Measurements from ENCODE around the gene BACH2.
A peak's percentile ranks its signal among the peaks of the same experiment; 100 is the strongest.
"Not testable (repeated sequence)": the region's sequence is repeated elsewhere in the genome, so short reads cannot be mapped to it uniquely, and the experiment has no call there.

Gene BACH2

GRCh38 chr6:90233213-90233612 lies 63.4 kb downstream of the BACH2 start:
- no peak for DNase-seq

DNA sequence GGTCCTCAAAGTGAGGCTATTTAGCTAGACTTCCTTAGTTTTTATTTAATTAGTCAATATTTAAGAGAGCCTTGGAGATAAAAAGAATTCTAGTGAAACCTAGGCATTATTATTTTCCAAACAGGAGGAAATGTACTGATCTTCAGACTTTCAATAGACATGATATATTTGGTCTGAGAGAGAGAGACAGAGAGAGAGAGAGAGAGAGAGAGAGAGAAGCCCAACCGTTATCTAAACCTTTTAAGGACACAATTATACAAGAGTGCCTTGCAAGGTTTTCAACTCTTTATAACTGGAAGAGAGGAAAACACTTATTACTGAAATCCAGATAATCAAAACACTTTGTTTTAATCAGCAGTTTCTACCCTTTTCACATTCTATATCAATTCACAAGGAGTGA lies 64.8 kb downstream of the BACH2 start:
- no peak for DNase-seq

DNA sequence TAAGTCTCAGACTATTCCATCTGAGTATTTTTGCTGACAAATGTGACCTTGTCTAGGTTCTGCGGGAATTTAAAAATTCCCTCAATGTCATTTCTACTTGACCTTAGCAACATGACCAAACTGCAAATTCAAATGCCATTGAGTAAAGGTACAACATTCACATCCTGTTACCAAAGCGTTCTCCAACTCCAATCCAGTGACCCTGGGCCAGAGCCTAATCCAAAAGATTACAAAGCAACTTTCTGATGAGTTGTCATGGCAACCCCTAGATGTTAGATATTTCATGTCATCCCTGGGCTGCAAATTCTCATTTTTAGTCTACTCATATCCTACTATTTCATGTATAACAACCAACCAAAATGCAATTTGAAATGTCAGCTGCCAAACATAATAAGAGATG lies 65.3 kb downstream of the BACH2 start:
- DNase-seq = no peak

DNA sequence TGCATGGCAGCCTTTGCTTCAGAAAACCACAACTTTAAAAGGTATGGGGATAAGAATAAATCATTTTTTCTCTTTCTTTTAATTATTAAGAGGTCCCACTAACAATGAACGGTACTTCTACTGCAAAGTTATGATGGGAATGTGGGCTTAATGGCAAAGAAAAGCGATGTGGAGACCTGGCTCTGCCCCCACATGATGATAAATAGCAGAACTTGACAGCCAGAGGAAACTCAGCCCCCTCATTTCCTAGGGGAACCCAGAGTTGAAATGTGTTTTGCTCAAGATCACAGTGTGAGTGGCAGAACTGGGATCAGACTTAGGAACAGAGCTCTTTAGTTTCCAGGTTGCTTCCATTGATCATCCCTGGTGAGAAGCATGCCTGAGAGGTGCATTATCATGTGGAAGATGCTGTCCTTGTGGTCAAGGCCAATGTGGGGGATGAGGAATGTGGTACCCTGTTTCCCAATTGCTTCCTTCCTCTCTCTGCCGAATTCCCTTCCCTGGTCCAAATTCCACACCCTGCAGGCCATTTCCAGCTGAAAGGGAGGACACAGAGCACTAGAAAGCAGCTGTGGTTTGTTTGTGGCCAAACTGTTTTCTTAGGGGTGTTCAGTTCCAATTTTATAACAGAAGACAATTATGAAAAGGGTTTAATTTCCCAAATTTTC lies 66.0 kb downstream of the BACH2 start:
- DNase-seq = no peak

DNA sequence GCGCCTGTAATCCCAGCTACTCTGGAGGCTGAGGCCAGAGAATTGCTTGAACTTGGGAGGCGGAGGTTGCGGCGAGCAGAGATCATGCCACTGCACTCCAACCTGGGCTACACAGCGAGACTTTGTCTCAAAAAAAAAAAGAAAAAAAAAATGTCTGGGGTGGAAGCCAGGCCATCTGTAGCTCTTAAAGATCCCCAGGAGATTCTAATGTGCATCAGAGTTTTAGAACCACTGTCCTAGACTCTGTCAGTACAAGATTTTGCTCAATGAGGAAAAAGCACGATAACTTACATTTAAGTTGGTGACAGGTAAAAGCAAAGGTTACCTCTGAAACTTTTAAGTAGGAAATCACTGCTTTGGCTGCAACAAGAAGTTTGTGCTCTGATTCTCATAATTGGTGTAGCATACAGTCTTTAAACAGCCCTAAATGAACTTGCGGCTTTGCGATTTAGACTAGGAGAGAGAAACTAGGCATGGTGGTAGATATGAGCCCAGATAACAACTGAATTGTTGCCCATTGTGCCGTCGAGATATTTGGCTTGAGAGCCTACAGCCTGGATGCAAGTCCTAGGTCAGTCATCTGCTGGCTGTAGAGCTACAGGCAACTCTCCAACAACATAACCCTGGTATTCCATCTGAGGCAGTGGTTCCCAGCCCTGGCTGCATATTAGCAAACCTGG lies 67.2 kb downstream of the BACH2 start:
- DNase-seq = no peak

GRCh38 chr6:90227673-90228072 lies 69.0 kb downstream of the BACH2 start:
- DNase-seq = no peak

GRCh38 chr6:90227213-90227612 lies 69.4 kb downstream of the BACH2 start:
- DNase-seq = peak; percentile 54

DNA sequence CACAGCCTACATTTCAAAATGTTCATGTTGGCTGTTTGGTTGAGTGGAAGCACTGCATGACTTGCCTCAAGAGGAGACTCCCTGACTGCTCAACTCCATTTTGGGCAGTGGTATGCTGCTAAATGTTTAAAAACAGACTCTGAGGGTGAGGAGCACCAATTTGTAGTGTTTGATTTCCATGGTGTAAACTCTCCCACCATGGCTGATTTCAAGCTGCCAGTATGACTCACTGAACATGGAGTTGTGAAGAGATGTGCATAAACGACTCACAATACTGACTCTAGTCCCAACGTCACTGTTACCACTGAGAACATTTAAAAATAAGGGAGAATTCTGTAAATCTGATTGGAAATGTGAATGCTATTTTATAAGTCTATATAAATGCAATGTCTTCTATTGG lies 70.4 kb downstream of the BACH2 start:
- no peak for DNase-seq

DNA sequence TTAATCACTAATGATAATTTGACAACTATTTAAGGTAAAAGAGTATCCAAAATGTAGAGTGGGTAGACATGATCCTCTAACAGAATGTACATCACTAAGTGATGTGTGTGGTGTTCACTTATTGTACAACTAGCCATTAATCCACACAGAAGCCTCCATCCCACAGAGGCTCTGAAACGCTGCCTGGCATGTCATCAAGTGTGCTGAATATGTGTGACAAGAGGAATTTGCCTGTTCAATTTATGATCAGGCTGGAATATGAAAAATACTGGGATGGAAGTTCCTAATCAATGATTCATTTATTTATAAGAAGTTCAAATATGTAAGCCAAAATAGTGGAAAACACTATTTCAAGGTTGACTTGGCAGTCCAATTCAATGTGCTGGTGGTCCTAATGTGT lies 72.4 kb downstream of the BACH2 start:
- no peak for DNase-seq

- no peak for DNase-seq
These were observed 73.9 kb downstream of the BACH2 start for GRCh38 chr6:90222724-90223198.

DNA sequence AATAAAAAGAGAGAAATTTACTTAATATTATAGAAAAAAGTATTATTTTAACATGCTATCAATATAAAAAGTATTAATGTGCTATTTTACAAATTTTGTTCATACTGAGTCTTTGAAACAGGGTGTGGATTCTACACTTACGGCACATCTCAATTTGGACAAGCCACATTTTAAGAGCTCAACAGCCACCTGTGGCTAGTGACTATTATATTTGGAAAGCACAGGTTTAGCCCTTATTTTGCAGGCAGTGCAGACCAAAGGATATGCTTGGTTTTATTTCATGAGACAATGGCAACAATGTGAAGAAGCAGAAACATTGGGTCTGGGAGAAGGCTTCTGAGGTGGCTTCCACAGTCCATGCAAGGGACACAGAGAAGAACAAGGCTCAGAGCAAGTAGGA lies 74.6 kb downstream of the BACH2 start:
- no peak for DNase-seq

DNA sequence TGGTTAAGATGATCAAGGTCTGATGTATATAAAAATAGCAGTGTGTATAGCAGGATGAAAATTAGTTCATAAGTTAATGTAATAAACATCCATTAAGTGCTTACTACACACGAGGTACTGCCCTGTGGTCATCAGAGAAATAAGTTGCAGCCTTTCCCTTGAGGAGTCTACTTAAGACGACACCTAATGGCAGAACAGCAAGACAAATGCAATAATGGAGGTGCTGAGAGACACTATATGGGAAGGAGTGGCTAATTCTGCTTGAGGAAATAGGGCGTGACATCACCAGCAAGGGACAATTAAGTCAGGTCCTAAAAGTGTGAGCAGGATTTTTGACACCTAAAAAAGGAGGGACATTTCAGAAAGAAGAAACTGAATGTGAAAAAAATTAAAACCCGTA lies 75.2 kb downstream of the BACH2 start:
- DNase-seq = no peak

- no peak for DNase-seq
These were observed 76.4 kb downstream of the BACH2 start for GRCh38 chr6:90220273-90220672.

DNA sequence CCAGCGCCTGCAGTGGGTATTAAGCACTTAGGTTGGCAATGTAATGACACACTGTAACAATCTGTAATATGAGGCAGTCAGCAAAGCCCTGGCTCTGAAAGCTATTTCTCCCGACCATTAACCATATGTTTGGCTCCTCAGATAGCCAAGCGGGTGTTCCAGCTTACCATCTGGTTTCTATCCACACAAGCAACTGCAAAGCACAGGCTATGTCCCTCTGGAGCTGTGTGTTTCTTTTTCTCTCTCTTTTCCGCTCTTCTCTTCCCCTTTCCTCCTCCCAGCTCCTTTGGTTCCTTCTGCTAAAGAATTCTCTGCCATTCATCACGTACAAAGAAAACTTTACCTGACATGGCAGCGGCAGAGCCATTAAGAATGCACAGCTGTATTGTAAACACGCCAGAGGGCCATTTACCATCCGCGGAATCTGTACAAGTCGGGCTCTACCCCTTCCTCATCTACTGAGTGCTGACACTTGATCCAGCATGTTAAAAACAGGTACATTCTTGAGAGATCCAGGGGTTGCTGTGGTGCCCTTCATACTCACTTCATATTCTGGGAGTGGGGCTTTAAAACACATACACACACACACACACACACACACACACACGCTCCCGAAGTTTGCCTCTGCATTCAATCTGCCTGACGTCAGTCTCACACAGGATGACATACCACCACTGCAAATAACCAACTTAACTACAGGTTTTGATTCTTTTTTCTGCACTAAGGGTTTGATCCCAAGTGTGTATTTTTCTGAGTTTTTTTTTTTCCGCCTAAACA lies 77.2 kb downstream of the BACH2 start:
- DNase-seq = peak; percentile 71

- DNase-seq = no peak
These were observed 77.8 kb downstream of the BACH2 start for GRCh38 chr6:90218959-90219208.

- no peak for DNase-seq
These were observed 79.0 kb downstream of the BACH2 start for GRCh38 chr6:90217506-90218127.

DNA sequence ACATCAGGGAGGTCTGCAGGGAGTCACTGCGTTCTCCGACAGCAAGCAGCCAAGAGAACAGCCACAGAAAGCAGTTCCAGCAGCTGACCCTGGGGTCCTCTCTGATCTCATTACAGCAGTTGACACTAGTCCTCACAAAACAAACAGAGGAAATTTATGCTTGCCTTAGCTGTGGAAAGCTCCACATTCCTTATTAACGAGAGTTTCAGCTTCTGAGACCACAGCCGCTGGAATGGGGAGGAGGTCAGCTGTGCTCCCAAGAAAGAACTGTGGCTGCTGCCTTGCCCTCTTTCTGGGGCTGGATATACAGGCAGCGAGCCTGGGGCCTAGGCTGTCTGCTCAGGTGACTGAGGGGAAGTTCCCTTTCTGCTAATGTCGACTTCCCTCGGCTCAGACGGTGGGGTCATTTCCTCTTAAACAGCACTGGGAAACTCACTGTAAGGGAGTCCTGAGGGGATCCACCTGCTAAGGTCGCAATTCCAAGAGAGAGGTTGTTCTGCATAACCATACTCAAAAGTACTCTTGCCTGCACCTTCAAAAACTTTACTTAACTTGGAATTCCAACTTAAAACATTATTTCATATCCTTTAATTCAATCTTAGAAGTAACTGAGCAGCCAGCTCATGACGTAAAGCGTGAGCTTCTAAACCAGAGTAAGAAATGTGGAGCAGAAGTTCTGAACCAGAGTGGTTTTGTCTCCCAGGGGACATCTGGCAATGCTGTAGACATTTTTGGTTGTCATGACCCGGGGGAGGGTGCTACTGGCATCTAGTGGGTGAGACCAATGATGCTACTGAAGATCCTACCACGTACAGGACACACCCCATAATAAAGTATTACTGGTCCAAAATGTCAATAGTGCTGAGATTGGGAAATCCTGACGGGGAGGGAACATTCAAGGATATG lies 80.3 kb downstream of the BACH2 start:
- DNase-seq = peak; percentile 65

DNA sequence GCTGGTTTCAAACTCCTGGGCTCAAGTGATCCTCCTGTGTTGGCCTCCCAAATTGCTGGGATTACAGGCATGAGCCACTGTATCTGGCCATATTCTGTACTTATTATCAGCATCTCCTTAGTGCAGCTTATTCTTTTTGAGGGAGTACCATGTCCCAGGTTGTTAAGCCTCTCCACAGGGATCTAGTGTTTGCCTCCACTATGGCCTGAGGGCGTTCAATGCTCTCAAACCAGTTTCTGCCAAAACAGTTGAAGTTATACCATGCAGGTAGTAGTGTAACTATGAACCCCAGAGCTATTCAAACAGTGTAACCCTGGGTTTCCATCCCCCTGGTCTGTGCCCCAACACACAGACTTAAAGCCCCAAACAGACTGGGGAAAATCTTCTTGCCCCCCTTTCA lies 81.7 kb downstream of the BACH2 start:
- no peak for DNase-seq

DNA sequence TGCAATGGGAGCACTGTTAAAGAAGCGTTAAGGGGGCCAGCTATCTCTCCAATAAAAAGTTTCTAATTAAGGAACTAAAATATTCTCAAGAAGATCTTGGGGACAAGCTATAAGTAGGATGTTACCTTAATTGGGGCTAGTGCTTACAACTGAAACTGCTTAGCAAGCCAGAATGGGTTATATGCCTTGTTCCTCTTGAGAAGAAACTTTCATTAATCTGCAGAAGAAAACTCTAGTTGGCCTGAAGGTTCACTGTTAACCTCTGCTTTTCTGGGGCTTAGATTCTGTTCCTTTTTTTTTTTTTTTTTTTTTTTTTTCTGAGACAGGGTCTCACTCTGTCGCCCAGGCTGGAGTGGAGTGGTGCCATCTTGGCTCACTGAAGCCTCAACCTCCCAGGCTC lies 82.2 kb downstream of the BACH2 start:
- DNase-seq = no peak

- DNase-seq = no peak
These were observed 84.4 kb downstream of the BACH2 start for GRCh38 chr6:90212274-90212673.

- DNase-seq = no peak
These were observed 87.1 kb downstream of the BACH2 start for GRCh38 chr6:90209527-90209926.

DNA sequence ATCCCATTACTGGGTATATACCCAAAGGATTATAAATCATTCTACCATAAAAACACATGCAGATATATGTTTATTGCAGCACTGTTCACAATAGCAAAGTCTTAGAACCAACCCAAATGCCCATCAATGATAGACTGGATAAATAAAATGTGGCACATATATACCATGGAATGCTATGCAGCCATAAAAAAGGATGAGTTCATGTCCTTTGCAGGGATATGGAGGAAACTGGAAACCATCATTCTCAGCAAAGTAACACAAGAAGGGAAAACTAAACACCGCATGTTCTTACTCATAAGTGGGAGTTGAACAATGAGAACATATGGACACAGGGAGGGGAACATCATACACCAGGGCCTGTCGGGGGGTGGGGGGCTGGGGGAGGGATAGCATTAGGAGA lies 88.0 kb downstream of the BACH2 start:
- DNase-seq = not testable (repeated sequence)

Measured in retina (tissue), 1 donor.